Effector memory CD4-positive, alpha-beta T cell (primary cell): ENCODE results near the gene LIMS2.

Experiments used
- DNase-seq, 3 donors: peaks; one replicate each; pipeline ENCODE4 v3.0.0-alpha.2; 2020
- H3K27ac ChIP-seq: 2 replicates; pipeline ENCODE4 v1.7.0; 2013; ENCODE audit warnings: mild to moderate bottlenecking, low read length, moderate library complexity; ENCODE audit not compliant: insufficient read depth, poor library complexity, severe bottlenecking
- H3K27me3 ChIP-seq: replicated peaks from 2 replicates; pipeline ENCODE4 v1.7.0; 2013; ENCODE audit warnings: mild to moderate bottlenecking, low read length; ENCODE audit not compliant: insufficient read depth, control insufficient read depth, poor library complexity, severe bottlenecking
- H3K36me3 ChIP-seq: 2 replicates; pipeline ENCODE4 v1.7.0; 2013; ENCODE audit warnings: mild to moderate bottlenecking, low read length, moderate library complexity; ENCODE audit not compliant: control insufficient read depth, insufficient read depth
- H3K4me1 ChIP-seq: 2 replicates; pipeline ENCODE4 v1.7.0; 2013; ENCODE audit warnings: low read length, mild to moderate bottlenecking; ENCODE audit not compliant: control insufficient read depth, insufficient read depth, poor library complexity, severe bottlenecking
- H3K4me3 ChIP-seq: 2 replicates; pipeline ENCODE4 v1.7.0; 2013; ENCODE audit warnings: low read length, low read depth, mild to moderate bottlenecking; ENCODE audit not compliant: insufficient read depth, poor library complexity, severe bottlenecking
- H3K9me3 ChIP-seq: 2 replicates; pipeline ENCODE4 v1.7.0; 2013; ENCODE audit warnings: mild to moderate bottlenecking, low read length, moderate library complexity; ENCODE audit not compliant: control insufficient read depth

The LIMS2 gene

DNA sequence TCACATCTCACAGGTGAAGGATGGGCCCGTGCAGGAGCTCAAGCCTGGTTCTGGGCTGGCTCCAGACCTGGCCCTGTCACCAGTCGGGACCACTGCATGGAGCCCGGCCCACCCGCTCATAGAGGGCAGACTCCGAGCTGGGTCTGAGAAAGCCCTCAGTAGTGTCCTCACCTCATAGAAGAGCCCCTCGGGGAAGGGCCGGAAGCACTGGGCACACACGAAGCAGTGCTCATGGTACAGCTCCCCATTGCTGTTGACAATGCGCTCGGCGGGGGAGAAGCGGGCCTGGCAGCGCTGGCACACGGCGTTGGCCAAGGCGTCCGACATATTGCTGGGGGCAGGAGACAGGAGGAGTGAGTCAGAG, 18.1 kb downstream of the LIMS2 start:
- Histone ChIP-seq H3K9me3 (no peaks in the 10 kb centered on the region), H3K4me3 (no peak overlapping the region), H3K27me3 (no peaks in the 10 kb centered on the region), H3K4me1 (no peaks in the 10 kb centered on the region), H3K27ac (no peak overlapping the region), H3K36me3 (no peaks in the 10 kb centered on the region)
- DNase-seq = no peak

- no peaks in the 10 kb centered on the region for H3K9me3 ChIP-seq
- no peaks in the 10 kb centered on the region for H3K36me3 ChIP-seq
- no peak for DNase-seq
- H3K4me1 ChIP-seq = no peaks in the 10 kb centered on the region
- H3K4me3 ChIP-seq = no peak overlapping the region
- H3K27ac ChIP-seq = no peak overlapping the region
- no peaks in the 10 kb centered on the region for H3K27me3 ChIP-seq
Measured at GRCh38 chr2:127656569-127657231, 18.6 kb downstream of the LIMS2 start.

DNA sequence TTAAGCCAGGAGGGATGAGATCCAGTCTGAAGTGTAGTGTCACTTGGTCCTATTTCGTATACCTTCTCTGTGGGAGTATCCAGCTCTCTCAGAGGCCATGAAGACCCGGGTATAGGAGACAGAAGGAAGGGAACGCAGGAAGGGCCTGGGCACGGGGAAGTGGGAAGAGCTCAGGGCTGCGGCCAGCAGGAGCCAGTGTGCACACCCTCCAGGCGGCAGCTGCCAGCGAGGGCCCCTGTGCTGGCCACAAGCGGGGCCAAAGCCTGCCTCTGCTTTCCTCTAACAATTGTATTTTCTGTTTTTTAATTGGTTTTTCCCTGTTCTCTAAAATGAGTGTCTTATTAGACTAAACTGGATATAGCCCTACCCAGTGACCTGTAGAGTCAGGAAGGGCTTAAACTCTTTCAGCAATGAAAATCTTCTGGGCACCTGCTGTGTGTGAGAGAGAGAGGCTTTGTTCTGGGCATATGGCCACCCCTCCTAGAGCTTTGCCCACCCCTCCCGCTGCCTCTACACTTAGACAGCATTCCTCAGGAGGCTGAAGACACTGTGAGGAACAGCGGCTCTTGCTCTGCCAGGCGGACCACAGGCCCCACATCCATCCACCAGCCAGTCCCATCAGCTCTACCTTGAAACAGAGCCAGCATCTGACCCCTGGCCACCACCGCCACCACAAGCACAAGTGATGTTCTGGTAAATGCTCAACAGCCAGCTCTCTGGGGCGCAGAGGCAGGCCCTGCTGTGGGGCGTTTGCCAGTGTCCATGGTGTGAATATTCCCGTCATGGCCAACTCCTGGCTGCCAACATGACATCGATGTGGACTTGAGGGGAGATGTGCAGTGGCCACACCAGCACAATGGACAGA, 19.9 kb downstream of the LIMS2 start:
- Histone ChIP-seq H3K27me3 (no peaks in the 10 kb centered on the region), H3K4me1 (no peaks in the 10 kb centered on the region), H3K9me3 (no peaks in the 10 kb centered on the region), H3K4me3 (no peak overlapping the region), H3K27ac (no peak overlapping the region), H3K36me3 (no peaks in the 10 kb centered on the region)
- DNase-seq = no peak

GRCh38 chr2:127654838-127655175, 20.5 kb downstream of the LIMS2 start:
- no peaks in the 10 kb centered on the region for H3K36me3 ChIP-seq
- DNase-seq = no peak
- H3K4me3 ChIP-seq = no peak overlapping the region
- no peaks in the 10 kb centered on the region for H3K9me3 ChIP-seq
- peaks cover under 1% of the 10 kb centered on the region for H3K4me1 ChIP-seq
- no peaks in the 10 kb centered on the region for H3K27me3 ChIP-seq
- H3K27ac ChIP-seq = no peak overlapping the region

GRCh38 chr2:127654084-127654837, 21.1 kb downstream of the LIMS2 start:
- H3K4me3 ChIP-seq = no peak overlapping the region
- H3K4me1 ChIP-seq = peaks cover 6% of the 10 kb centered on the region
- H3K9me3 ChIP-seq = no peaks in the 10 kb centered on the region
- DNase-seq = no peak
- H3K27ac ChIP-seq = no peak overlapping the region
- H3K27me3 ChIP-seq = no peaks in the 10 kb centered on the region
- H3K36me3 ChIP-seq = no peaks in the 10 kb centered on the region

GRCh38 chr2:127653421-127654083, 21.8 kb downstream of the LIMS2 start:
- DNase-seq = no peak
- Histone ChIP-seq H3K36me3 (no peaks in the 10 kb centered on the region), H3K4me3 (no peak overlapping the region), H3K27me3 (no peaks in the 10 kb centered on the region), H3K27ac (no peak overlapping the region), H3K9me3 (no peaks in the 10 kb centered on the region), H3K4me1 (peaks cover 10% of the 10 kb centered on the region)

DNA sequence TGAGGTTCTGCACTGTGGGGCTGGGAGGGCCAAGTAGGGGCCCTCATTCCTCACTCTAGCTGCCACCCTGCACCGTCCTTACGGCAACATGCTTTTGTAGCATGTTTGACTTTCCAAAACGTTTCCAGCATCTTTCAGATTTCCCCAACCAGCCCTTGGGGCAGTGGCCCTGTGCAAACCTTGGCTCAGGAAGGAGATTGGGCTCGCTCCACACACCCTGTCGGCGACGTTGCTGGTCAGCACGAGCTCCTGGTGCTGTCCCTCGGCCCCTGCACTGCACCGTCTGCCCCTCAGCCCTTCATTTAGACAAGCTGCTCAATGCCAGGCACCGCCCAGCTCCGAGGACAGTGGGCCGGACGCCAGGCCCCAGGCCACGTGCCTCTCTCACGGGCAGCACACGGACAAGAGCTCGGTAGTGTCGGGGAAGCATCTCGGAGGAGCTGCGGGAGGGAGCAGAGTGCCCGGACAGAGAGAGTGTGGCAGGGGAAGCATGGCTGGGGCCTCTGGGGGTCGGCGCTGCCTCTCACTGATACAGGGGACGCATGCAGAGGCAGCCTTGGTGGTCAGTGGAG, 22.5 kb downstream of the LIMS2 start:
- H3K27ac ChIP-seq = no peak overlapping the region
- no peaks in the 10 kb centered on the region for H3K27me3 ChIP-seq
- H3K9me3 ChIP-seq = no peaks in the 10 kb centered on the region
- H3K36me3 ChIP-seq = no peaks in the 10 kb centered on the region
- H3K4me1 ChIP-seq = peaks cover 10% of the 10 kb centered on the region
- H3K4me3 ChIP-seq = no peak overlapping the region
- no peak for DNase-seq

DNA sequence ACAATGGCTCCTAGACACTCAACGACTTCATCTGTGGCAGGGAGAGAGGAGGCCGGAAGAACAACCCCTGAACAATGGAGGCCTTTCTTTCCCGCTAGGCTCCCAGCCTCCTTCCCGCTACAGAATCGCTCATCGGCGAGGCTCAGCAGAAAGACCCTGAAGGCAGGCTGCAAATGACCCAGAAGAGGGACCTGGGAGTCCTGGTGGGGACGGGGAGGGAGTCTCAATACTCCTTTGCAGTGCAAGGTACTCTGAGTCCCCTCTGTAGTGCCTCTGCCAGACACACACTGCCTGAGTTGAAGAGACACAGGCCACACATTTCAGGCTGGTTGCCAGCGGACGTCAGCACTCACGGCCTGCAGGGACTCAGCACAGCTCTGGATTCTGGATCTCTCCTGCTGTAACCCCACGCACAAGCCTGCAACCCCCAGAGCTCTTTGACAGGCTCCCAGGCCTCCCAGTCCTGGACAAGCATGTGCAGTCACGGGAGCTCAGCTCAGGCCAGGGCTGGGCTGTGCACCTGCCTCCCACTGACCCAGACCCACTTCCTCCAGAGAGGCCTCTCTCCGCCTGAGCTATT, 23.3 kb downstream of the LIMS2 start:
- Histone ChIP-seq H3K36me3 (no peaks in the 10 kb centered on the region), H3K4me1 (peaks cover 10% of the 10 kb centered on the region), H3K27me3 (no peaks in the 10 kb centered on the region), H3K4me3 (no peak overlapping the region), H3K9me3 (no peaks in the 10 kb centered on the region), H3K27ac (no peak overlapping the region)
- no peak for DNase-seq

- no peak for DNase-seq
- Histone ChIP-seq H3K9me3 (no peaks in the 10 kb centered on the region), H3K27ac (no peak overlapping the region), H3K36me3 (no peaks in the 10 kb centered on the region), H3K27me3 (no peaks in the 10 kb centered on the region), H3K4me1 (peaks cover 10% of the 10 kb centered on the region), H3K4me3 (no peak overlapping the region)
Measured at GRCh38 chr2:127651381-127651809, 23.9 kb downstream of the LIMS2 start.
